ENCODE measurements around the gene JARID2. TPM values are rescaled to one million over a fixed set of nuclear protein-coding genes. Genes with fewer than 3 reads are reported as not detected.

JARID2 gene
- total and polyA plus RNA-seq, 2 of the 4 experiments (the other 2 are of a cell fraction) = 9.6 to 12.9 TPM

- 77% methylated on average over 4 of the region's 10 CpGs; no CpG with 5 or more reads in 1 of the 2 experiments for WGBS, 2 experiments (ENCODE audit: extremely low coverage in 2 of 2, insufficient read length in 1 of 2)
- Histone ChIP-seq H2AK5ac (ENCODE audit: low read depth, low read length) (no peak overlapping the region), H4K91ac (ENCODE audit: insufficient read depth, low read depth, low read length) (no peak overlapping the region), H3K4me3 (ENCODE audit: insufficient read depth, low read depth, low read length) (no peak overlapping the region), H2BK5ac (ENCODE audit: low read depth, low read length, poor library complexity, severe bottlenecking) (no peak overlapping the region), H3K4me1 (ENCODE audit: control insufficient read depth, insufficient read depth, low read length) (peaks cover 13% of the 10 kb centered on the region), H3K4me2 (ENCODE audit: low read depth, low read length) (no peak overlapping the region), H3K18ac (ENCODE audit: low read depth, low read length) (no peak overlapping the region), H3K27me3 (ENCODE audit: control insufficient read depth, insufficient read depth, low read length) (no peaks in the 10 kb centered on the region), H2BK15ac (ENCODE audit: low read depth, low read length) (no peak overlapping the region), H3K14ac (replicated peaks; ENCODE audit: low read depth, low read length) (no peak overlapping the region), H2AK9ac (replicated peaks; ENCODE audit: low read depth, low read length, poor library complexity) (no peak overlapping the region), H3K36me3 (ENCODE audit: control insufficient read depth, insufficient read depth, low read length) (peaks cover 27% of the 10 kb centered on the region), H3K79me1 (ENCODE audit: low read depth in 1 of 2, low read length in 2 of 2) (peaks cover 25 to 73% of the 10 kb centered on the region in 2 experiments), H2BK20ac (ENCODE audit: low read depth, low read length) (no peak overlapping the region), H3K27ac (ENCODE audit: insufficient read depth, low read length) (no peak overlapping the region), H3K9ac (ENCODE audit: low read depth, low read length) (no peak overlapping the region), H2AFZ (replicated peaks; ENCODE audit: low read length, poor library complexity) (no peak overlapping the region), H4K20me1 (ENCODE audit: insufficient read depth, low read length) (peaks cover 72% of the 10 kb centered on the region), H3K9me1 (ENCODE audit: insufficient read depth, low read length) (peaks cover 20% of the 10 kb centered on the region), H3K4ac (ENCODE audit: low read depth, low read length) (no peak overlapping the region), H3K23ac (ENCODE audit: low read depth, low read length) (no peak overlapping the region), H3K9me3 (ENCODE audit: control insufficient read depth, insufficient read depth, low read length) (no peaks in the 10 kb centered on the region), H4K8ac (ENCODE audit: low read depth in 2 of 2, low read length in 2 of 2) (no peak overlapping the region), H2BK120ac (ENCODE audit: low read depth, low read length) (no peak overlapping the region), H3K56ac (ENCODE audit: extremely low read depth, insufficient read depth, low read length) (no peak overlapping the region), H4K5ac (ENCODE audit: low read depth, low read length) (no peak overlapping the region)
- ChIA-PET CTCF (interaction anchor here (1.3 kb wide), 1 partner anchor 9 kb away, joined by 3 read pairs; no protein-coding TSS in a partner anchor), POLR2A (ENCODE audit: unreplicated experiment) (interaction anchor here (0.6 kb wide), 1 partner anchor 52 kb away, joined by 3 read pairs; no protein-coding TSS in a partner anchor)
- intact Hi-C loops (cut with micrococcal nuclease) (loop anchor here (10.0 kb wide), 1 partner anchor 1371 kb away; no protein-coding TSS in a partner anchor), in situ Hi-C loops (cut with MboI; ENCODE audit: low sequenced_read_pairs) (no loop called here), dilution Hi-C loops (cut with HindIII; ENCODE audit: low sequenced_read_pairs, unreplicated experiment) (no loop called here)
- no peak for TF ChIP-seq NFE2L2 (IDR thresholded peaks at IDR 0.05; ENCODE audit: low read depth, low read length)
- TF ChIP-seq USF2 (IDR thresholded peaks at IDR 0.05; ENCODE audit: low read depth, low read length) = no peak
- DNase-seq (no peak), ATAC-seq (ENCODE audit: low read depth) (no peak)
- BruUV-seq (replicated peaks) = no TSS peak
These were observed 249.6 kb downstream of the JARID2 start for GRCh38 chr6:15495375-15495901.
